Esophagus (tissue), 2 donors: ENCODE data around the gene SYCN. TPM values are rescaled to one million over a fixed set of nuclear protein-coding genes. Genes with fewer than 3 reads are reported as not detected.

Experiments
- H3K27ac ChIP-seq, 2 donors: one replicate each; pipeline ENCODE4 v1.5.1; 2013; ENCODE audit warnings: low read depth in 2 of 2, mild to moderate bottlenecking in 2 of 2, inconsistent platforms in 1 of 2, low read length in 1 of 2, moderate library complexity in 1 of 2
- H3K27me3 ChIP-seq, 2 donors: one replicate each; pipeline ENCODE4 v1.6.1; 2013; ENCODE audit warnings: low read length in 2 of 2, control low read depth in 1 of 2, mild to moderate bottlenecking in 1 of 2; ENCODE audit not compliant: insufficient read depth in 2 of 2, control insufficient read depth in 1 of 2
- H3K36me3 ChIP-seq, 2 donors: one replicate each; pipeline ENCODE4 v1.6.1; 2013; ENCODE audit warnings: low read length in 1 of 2; ENCODE audit not compliant: control insufficient read depth in 2 of 2, insufficient read depth in 2 of 2
- H3K4me1 ChIP-seq, 2 donors: one replicate each; pipeline ENCODE4 v1.6.1; 2013; ENCODE audit warnings: low read length in 1 of 2; ENCODE audit not compliant: control insufficient read depth in 2 of 2, insufficient read depth in 2 of 2
- H3K4me3 ChIP-seq, 2 donors: one replicate each; pipeline ENCODE4 v1.5.1; 2013; ENCODE audit warnings: low read length in 2 of 2, mild to moderate bottlenecking in 2 of 2, low read depth in 1 of 2, moderate library complexity in 1 of 2
- H3K9me3 ChIP-seq, 2 donors: one replicate each; pipeline ENCODE4 v1.6.1; 2013; ENCODE audit warnings: mild to moderate bottlenecking in 2 of 2, low read depth in 1 of 2, low read length in 1 of 2, moderate library complexity in 1 of 2; ENCODE audit not compliant: control insufficient read depth in 2 of 2, insufficient read depth in 1 of 2
- WGBS, 2 donors: extraction: QIAGEN DNeasy Blood & Tissue Kit; methylation state at CpG; one replicate each; pipeline ENCODE4 v1.1.7; 2013; 5-methylcytosine and 5-hydroxymethylcytosine counted together
- polyA plus RNA-seq, 2 donors: library from polyadenylated mRNA; stranded (reverse); fragments of 200-250 nt; gene quantifications; one replicate each; pipeline ENCODE4 v1.2.3, GENCODE V29; 2013
- donor health status: healthy with polysubstance abuse.
- donor health status: Bipolar disorder and iron deficiency.

Gene SYCN
- polyA plus RNA-seq, 2 donors, result 0.22 TPM; not detected in 1

DNA sequence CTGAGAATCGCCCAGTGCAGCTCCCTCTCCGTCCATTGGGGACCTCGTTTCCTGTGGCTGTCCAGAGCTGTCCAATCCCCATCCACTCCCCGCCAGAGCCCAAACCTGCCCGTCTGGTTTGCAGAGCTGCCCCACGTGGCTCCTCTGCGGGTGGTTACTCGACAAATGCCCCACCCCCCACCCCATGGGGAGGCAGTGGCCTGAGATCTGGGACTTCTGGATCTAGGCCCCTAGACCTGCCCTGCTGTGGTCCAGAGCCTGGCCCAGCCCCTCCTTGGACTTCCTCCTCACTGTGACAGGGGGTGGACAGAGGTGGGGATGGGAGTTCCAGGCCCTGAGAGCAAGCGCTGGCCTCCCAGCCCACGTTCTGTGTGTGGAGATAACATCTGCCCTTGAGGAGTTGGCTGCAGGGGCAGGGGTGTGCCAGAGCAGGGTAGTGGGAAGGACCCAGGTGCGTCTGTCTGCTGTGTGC is 49.4 kb downstream of the SYCN start:
- 40 to 41% methylated on average over 11 of the region's 11 CpGs for WGBS, 2 donors
- Histone ChIP-seq H3K4me1 (peaks cover 23 to 45% of the 10 kb centered on the region in 2 donors), H3K4me3 (no peak overlapping the region)

DNA sequence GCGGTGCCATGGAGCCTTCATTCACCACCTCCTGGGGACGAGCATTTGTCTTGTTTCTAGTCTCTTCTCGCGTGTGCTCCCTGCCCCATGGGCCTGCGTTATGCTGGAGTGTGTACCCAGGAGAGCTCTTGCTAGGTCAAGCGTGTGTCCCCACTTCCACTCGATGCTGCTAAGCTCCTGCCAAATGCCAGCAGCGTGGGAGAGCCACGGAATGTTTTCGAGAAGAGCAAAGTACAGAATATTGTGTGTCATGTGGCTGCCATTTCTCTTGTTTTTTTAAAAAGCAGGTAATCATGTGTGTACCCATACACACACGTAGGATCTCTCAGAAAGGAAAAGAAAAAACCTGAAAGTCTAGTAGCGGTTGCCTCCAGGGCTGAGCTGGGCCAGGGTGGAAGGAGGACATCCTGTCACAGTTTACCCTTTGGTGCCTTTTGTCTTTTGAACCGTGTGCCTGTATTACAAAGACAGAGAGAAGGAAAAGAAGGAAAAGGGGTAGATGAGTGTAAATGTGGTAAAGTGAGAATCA is 49.9 kb downstream of the SYCN start:
- peaks cover 0 to 10% of the 10 kb centered on the region in 2 donors for H3K36me3 ChIP-seq
- WGBS, 2 donors, result 66 to 67% methylated on average over 13 of the region's 13 CpGs
- no peak overlapping the region for H3K4me3 ChIP-seq
- H3K27me3 ChIP-seq, result no peaks in the 10 kb centered on the region
- H3K4me1 ChIP-seq, result peaks cover 23 to 44% of the 10 kb centered on the region in 2 donors
- peak overlapping the region; percentile 91 to 93 for H3K27ac ChIP-seq
- H3K9me3 ChIP-seq, result no peaks in the 10 kb centered on the region

More for the DNA sequence above, 49.4 kb downstream of the SYCN start:
- Histone ChIP-seq H3K9me3 (no peaks in the 10 kb centered on the region), H3K36me3 (peaks cover 0 to 13% of the 10 kb centered on the region in 2 donors), H3K27me3 (no peaks in the 10 kb centered on the region), H3K27ac (peak overlapping the region; percentile 89 to 91)

Other genes starting within 250 kb of the SYCN start
- 1 to 10 TPM; 5.4 to 6.1 TPM for gene FBXO17, start 228.5 kb downstream of the SYCN start, polyA plus RNA-seq
- gene FBXO27, start 171.7 kb downstream of the SYCN start, polyA plus RNA-seq, result 10 to 100 TPM; 10.4 to 20.1 TPM
- gene ACP7, start 119.9 kb downstream of the SYCN start, polyA plus RNA-seq, result 1 to 10 TPM in 1 of 2 donors, under 1 TPM in 1; 0.32 to 1.6 TPM
- 10 to 100 TPM; 39.8 to 43.1 TPM for gene PAK4, start 78.5 kb downstream of the SYCN start, polyA plus RNA-seq
- gene NCCRP1, start 7.3 kb downstream of the SYCN start, polyA plus RNA-seq, result 100 to 1,000 TPM; 296 to 510 TPM
- not detected for gene IFNL3, start 40.7 kb upstream of the SYCN start, polyA plus RNA-seq
- not detected for gene IFNL4, start 44.6 kb upstream of the SYCN start, polyA plus RNA-seq
- not detected for gene IFNL2, start 64.1 kb upstream of the SYCN start, polyA plus RNA-seq
- gene IFNL1, start 92.1 kb upstream of the SYCN start, polyA plus RNA-seq, result not detected
- gene LRFN1, start 116.6 kb upstream of the SYCN start, polyA plus RNA-seq, result under 1 TPM; 0.53 to 0.65 TPM
- 10 to 100 TPM; 11.5 to 13.3 TPM for gene GMFG, start 131.8 kb upstream of the SYCN start, polyA plus RNA-seq
- 100 to 1,000 TPM in 1 of 2 donors, 10 to 100 TPM in 1; 78.7 to 140 TPM for gene SAMD4B, start 138.2 kb upstream of the SYCN start, polyA plus RNA-seq
- gene PAF1, start 186.8 kb upstream of the SYCN start, polyA plus RNA-seq, result 10 to 100 TPM; 41.8 to 43.0 TPM
- 10 to 100 TPM; 15.6 to 22.7 TPM for gene MED29, start 187.1 kb upstream of the SYCN start, polyA plus RNA-seq
- gene ZFP36, start 202.6 kb upstream of the SYCN start, polyA plus RNA-seq, result 100 to 1,000 TPM; 249 to 382 TPM
- gene PLEKHG2, start 208.4 kb upstream of the SYCN start, polyA plus RNA-seq, result 1 to 10 TPM; 3.8 to 9.2 TPM
- gene RPS16, start 231.7 kb upstream of the SYCN start, polyA plus RNA-seq, result 1,000 to 10,000 TPM; 1,628 to 3,096 TPM
- 10 to 100 TPM; 51.5 to 90.2 TPM for gene SUPT5H, start 241.3 kb upstream of the SYCN start, polyA plus RNA-seq